ENCODE results near the gene IVD.

IVD gene

GRCh38 chr15:40377606-40378005, 28.0 kb upstream of the IVD start:
- no peak for DNase-seq (ENCODE audit: low read depth)

GRCh38 chr15:40379374-40379773, 26.2 kb upstream of the IVD start:
- DNase-seq (ENCODE audit: low read depth), result no peak

GRCh38 chr15:40379853-40380252, 25.7 kb upstream of the IVD start:
- no peak for DNase-seq (ENCODE audit: low read depth)

- no peak for DNase-seq (ENCODE audit: low read depth)
Measured at GRCh38 chr15:40380636-40381035, 25.0 kb upstream of the IVD start.

GRCh38 chr15:40381818-40382529, 23.6 kb upstream of the IVD start:
- DNase-seq (ENCODE audit: low read depth), result no peak

- DNase-seq (ENCODE audit: low read depth), result peak; percentile 89
Measured at GRCh38 chr15:40382580-40383456, 22.8 kb upstream of the IVD start, which contains the start of gene KNSTRN. Gene KNSTRN, plus strand, starts transcription at chr15:40382721. Its CDS starts 115 bp downstream, at chr15:40382836.

- no peak for DNase-seq (ENCODE audit: low read depth)
Measured at GRCh38 chr15:40386480-40386879, 19.1 kb upstream of the IVD start.

- no peak for DNase-seq (ENCODE audit: low read depth)
Measured at GRCh38 chr15:40388941-40389823, 16.4 kb upstream of the IVD start.

- DNase-seq (ENCODE audit: low read depth), result no peak
Measured at GRCh38 chr15:40389824-40390595, 15.6 kb upstream of the IVD start.

- no peak for DNase-seq (ENCODE audit: low read depth)
Measured at GRCh38 chr15:40392986-40393948, 12.3 kb upstream of the IVD start.

- no peak for DNase-seq (ENCODE audit: low read depth)
Measured at GRCh38 chr15:40397688-40398412, 7.7 kb upstream of the IVD start.

GRCh38 chr15:40398413-40398873, 7.2 kb upstream of the IVD start:
- no peak for DNase-seq (ENCODE audit: low read depth)

- DNase-seq (ENCODE audit: low read depth), result no peak
Measured at GRCh38 chr15:40399370-40399769, 6.2 kb upstream of the IVD start.

GRCh38 chr15:40407330-40407990, 1.9 kb downstream of the IVD start:
- DNase-seq (ENCODE audit: low read depth), result no peak

- DNase-seq (ENCODE audit: low read depth), result no peak
Measured at GRCh38 chr15:40409366-40409765, 3.8 kb downstream of the IVD start.

- no peak for DNase-seq (ENCODE audit: low read depth)
Measured at GRCh38 chr15:40410476-40410875, 4.9 kb downstream of the IVD start.

- no peak for DNase-seq (ENCODE audit: low read depth)
Measured at GRCh38 chr15:40412095-40412759, 6.6 kb downstream of the IVD start.

GRCh38 chr15:40413036-40413435, 7.4 kb downstream of the IVD start:
- DNase-seq (ENCODE audit: low read depth), result no peak

Measured in stimulated activated CD4-positive, alpha-beta T cell treated with anti-CD3 and anti-CD28 coated beads, Interleukin-2, amount 100 ng/mL, for 4 hours (primary cell).